Muscle of leg (tissue), 11 donors: ENCODE data around the gene ATXN1. TPM values are rescaled to one million over a fixed set of nuclear protein-coding genes. Genes with fewer than 3 reads are reported as not detected.
A peak's percentile ranks its signal among the peaks of the same experiment; 100 is the strongest.

Source experiments
- DNase-seq: peaks from one replicate; pipeline ENCODE4 v3.0.0; 2013
- H3K27ac ChIP-seq: one replicate; pipeline ENCODE4 v1.5.1; 2013; ENCODE audit warnings: mild to moderate bottlenecking, low read length, control low read depth
- H3K27me3 ChIP-seq: one replicate; pipeline ENCODE4 v1.6.1; 2013; ENCODE audit warnings: low read length; ENCODE audit not compliant: control insufficient read depth, insufficient read depth
- H3K36me3 ChIP-seq: one replicate; pipeline ENCODE4 v1.6.1; 2013; ENCODE audit warnings: low read length; ENCODE audit not compliant: control insufficient read depth, insufficient read depth
- H3K4me1 ChIP-seq: one replicate; pipeline ENCODE4 v1.6.1; 2013; ENCODE audit warnings: low read length; ENCODE audit not compliant: control insufficient read depth, insufficient read depth
- H3K4me3 ChIP-seq: one replicate; pipeline ENCODE4 v1.5.1; 2013; ENCODE audit warnings: low read length, control low read depth
- H3K9me3 ChIP-seq: replicated peaks from 2 replicates; pipeline ENCODE4 v1.6.1; 2013; ENCODE audit warnings: low read depth, low read length; ENCODE audit not compliant: control insufficient read depth
- WGBS: methylation state at CpG from one replicate; pipeline ENCODE4 v1.1.5; 2013; ENCODE audit warnings: missing lambda C conversion rate; ENCODE audit not compliant: insufficient coverage; 5-methylcytosine and 5-hydroxymethylcytosine counted together
- polyA plus RNA-seq, 8 donors: library from polyadenylated mRNA; unstranded; fragments of 120-200 nt; gene quantifications; one replicate each; pipeline versions ENCODE4 v1.2.1 to v1.2.3, GENCODE V29; 2013; ENCODE audit warnings: inconsistent platforms in 1 of 8, low replicate concordance in 1 of 8; ENCODE audit not compliant: insufficient read length in 8 of 8, insufficient read depth in 1 of 8
- total RNA-seq: library from RNA; stranded (reverse); fragments of 120-200 nt; gene quantifications from one replicate; pipeline ENCODE4 v1.2.4, GENCODE V29; 2013

Gene ATXN1
- total and polyA plus RNA-seq, 9 donors: 10.2 to 19.9 (median 12.9) TPM

GRCh38 chr6:16508959-16509358, 252.3 kb downstream of the ATXN1 start:
- Histone ChIP-seq H3K27me3 (no peaks in the 10 kb centered on the region), H3K36me3 (no peaks in the 10 kb centered on the region), H3K4me3 (no peak overlapping the region), H3K4me1 (peaks cover 29% of the 10 kb centered on the region), H3K27ac (no peak overlapping the region), H3K9me3 (no peaks in the 10 kb centered on the region)
- WGBS: no CpG with 5 or more reads among the region's 1 CpG
- DNase-seq: no peak

- H3K27me3 ChIP-seq: no peaks in the 10 kb centered on the region
- no peak overlapping the region for H3K4me3 ChIP-seq
- WGBS: 40% methylated on average over 1 of the region's 9 CpGs
- peaks cover 11% of the 10 kb centered on the region for H3K4me1 ChIP-seq
- peak overlapping the region; percentile 82 for H3K27ac ChIP-seq
- H3K9me3 ChIP-seq: no peaks in the 10 kb centered on the region
- no peaks in the 10 kb centered on the region for H3K36me3 ChIP-seq
- DNase-seq: peak; percentile 98
These were observed 255.4 kb downstream of the ATXN1 start for GRCh38 chr6:16505711-16506357.

GRCh38 chr6:16504609-16505008, 256.7 kb downstream of the ATXN1 start:
- 18% methylated on average over 2 of the region's 5 CpGs for WGBS
- Histone ChIP-seq H3K27me3 (no peaks in the 10 kb centered on the region), H3K36me3 (no peaks in the 10 kb centered on the region), H3K27ac (peak overlapping the region; percentile 82), H3K4me3 (no peak overlapping the region), H3K9me3 (no peaks in the 10 kb centered on the region), H3K4me1 (peaks cover 11% of the 10 kb centered on the region)
- peak; percentile 36 for DNase-seq

- H3K9me3 ChIP-seq: peaks cover 2% of the 10 kb centered on the region
- peaks cover 11% of the 10 kb centered on the region for H3K4me1 ChIP-seq
- H3K27ac ChIP-seq: no peak overlapping the region
- no peaks in the 10 kb centered on the region for H3K27me3 ChIP-seq
- peak; percentile 86 for DNase-seq
- no peak overlapping the region for H3K4me3 ChIP-seq
- WGBS: 11% methylated on average over 1 of the region's 2 CpGs
- no peaks in the 10 kb centered on the region for H3K36me3 ChIP-seq
These were observed 257.3 kb downstream of the ATXN1 start for GRCh38 chr6:16503970-16504415.

- Histone ChIP-seq H3K4me1 (peaks cover 11% of the 10 kb centered on the region), H3K27ac (no peak overlapping the region), H3K9me3 (peaks cover 4% of the 10 kb centered on the region), H3K27me3 (no peaks in the 10 kb centered on the region), H3K4me3 (no peak overlapping the region), H3K36me3 (no peaks in the 10 kb centered on the region)
- DNase-seq: no peak
- WGBS: 75% methylated on average over 1 of the region's 2 CpGs
These were observed 258.0 kb downstream of the ATXN1 start for GRCh38 chr6:16503241-16503775.

GRCh38 chr6:16498957-16499356, 262.3 kb downstream of the ATXN1 start:
- H3K4me1 ChIP-seq: peaks cover 4% of the 10 kb centered on the region
- no peak for DNase-seq
- no peak overlapping the region for H3K27ac ChIP-seq
- no peak overlapping the region for H3K4me3 ChIP-seq
- H3K36me3 ChIP-seq: no peaks in the 10 kb centered on the region
- no peaks in the 10 kb centered on the region for H3K27me3 ChIP-seq
- peaks cover 4% of the 10 kb centered on the region for H3K9me3 ChIP-seq

GRCh38 chr6:16498237-16498636, 263.0 kb downstream of the ATXN1 start:
- H3K4me3 ChIP-seq: no peak overlapping the region
- WGBS: no CpG with 5 or more reads among the region's 1 CpG
- H3K9me3 ChIP-seq: peaks cover 4% of the 10 kb centered on the region
- no peaks in the 10 kb centered on the region for H3K27me3 ChIP-seq
- no peak overlapping the region for H3K27ac ChIP-seq
- peaks cover 2% of the 10 kb centered on the region for H3K4me1 ChIP-seq
- H3K36me3 ChIP-seq: no peaks in the 10 kb centered on the region
- no peak for DNase-seq

- H3K27me3 ChIP-seq: no peaks in the 10 kb centered on the region
- no peak overlapping the region for H3K27ac ChIP-seq
- 43% methylated on average over 8 of the region's 11 CpGs for WGBS
- no peaks in the 10 kb centered on the region for H3K36me3 ChIP-seq
- DNase-seq: peak; percentile 33
- peaks cover 4% of the 10 kb centered on the region for H3K9me3 ChIP-seq
- no peak overlapping the region for H3K4me3 ChIP-seq
- peaks cover 2% of the 10 kb centered on the region for H3K4me1 ChIP-seq
These were observed 264.1 kb downstream of the ATXN1 start for GRCh38 chr6:16496991-16497801.

- no peak for DNase-seq
- Histone ChIP-seq H3K9me3 (peaks cover 4% of the 10 kb centered on the region), H3K27ac (no peak overlapping the region), H3K36me3 (no peaks in the 10 kb centered on the region), H3K4me1 (peaks cover 2% of the 10 kb centered on the region), H3K27me3 (no peaks in the 10 kb centered on the region), H3K4me3 (no peak overlapping the region)
- WGBS: no CpG with 5 or more reads among the region's 5 CpGs
These were observed 265.1 kb downstream of the ATXN1 start for GRCh38 chr6:16496210-16496609.

GRCh38 chr6:16494793-16495192, 266.5 kb downstream of the ATXN1 start:
- no peak for DNase-seq
- H3K27ac ChIP-seq: no peak overlapping the region
- peaks cover 4% of the 10 kb centered on the region for H3K9me3 ChIP-seq
- H3K4me3 ChIP-seq: no peak overlapping the region
- H3K36me3 ChIP-seq: no peaks in the 10 kb centered on the region
- no peaks in the 10 kb centered on the region for H3K27me3 ChIP-seq
- 86% methylated on average over 2 of the region's 3 CpGs for WGBS
- H3K4me1 ChIP-seq: peaks cover 2% of the 10 kb centered on the region
